GM18858 (cell line): ENCODE measurements around the gene LSS.
"Not testable (repeated sequence)": the region's sequence is repeated elsewhere in the genome, so short reads cannot be mapped to it uniquely, and the experiment has no call there.

ENCODE experiments used
- ATAC-seq: cut with Tn5 transposase; IDR thresholded peaks from one replicate; pipeline ENCODE4 v1.9.1; 2021; ENCODE audit not compliant: unreplicated experiment

LSS gene

DNA sequence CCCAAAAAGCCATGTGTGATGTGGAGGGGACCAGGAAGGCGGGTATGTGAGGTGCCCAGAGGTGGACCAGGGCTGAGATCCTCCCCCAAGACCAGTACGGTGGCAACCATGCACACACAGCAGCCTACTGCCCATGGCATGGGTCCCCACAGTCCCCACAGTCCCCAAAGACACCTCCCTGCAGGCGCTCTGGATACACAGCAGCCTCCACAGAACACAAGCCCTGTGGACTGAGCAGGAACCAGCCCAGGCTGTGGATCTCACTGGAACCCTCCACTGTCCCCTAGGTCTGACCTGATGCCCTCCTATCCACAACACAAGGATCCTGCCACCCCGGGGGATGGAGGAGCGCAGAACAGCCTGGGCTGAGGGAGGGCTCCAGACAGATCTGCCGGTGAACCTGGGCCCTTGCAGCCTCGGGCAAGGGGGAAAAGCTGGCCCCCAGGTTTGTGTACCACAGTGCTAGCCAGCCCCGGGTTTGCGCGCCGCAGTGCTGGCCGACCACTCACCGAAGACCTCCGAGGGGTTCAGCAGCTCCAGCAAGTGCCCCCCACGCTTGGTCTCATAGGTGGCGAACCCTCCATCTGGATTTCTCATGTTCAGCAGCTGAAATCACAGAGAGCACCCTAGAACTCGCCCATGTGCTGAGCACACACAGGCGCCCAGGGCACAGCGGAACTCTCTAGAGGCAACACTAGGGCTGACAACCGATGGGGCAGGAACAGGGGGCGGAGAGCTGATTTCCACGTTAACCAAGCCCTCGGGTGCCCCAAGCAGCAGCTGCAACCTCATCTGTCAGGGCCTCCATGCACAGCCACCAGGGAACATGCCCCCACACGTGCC is 22.2 kb downstream of the LSS start:
- no peak for ATAC-seq

DNA sequence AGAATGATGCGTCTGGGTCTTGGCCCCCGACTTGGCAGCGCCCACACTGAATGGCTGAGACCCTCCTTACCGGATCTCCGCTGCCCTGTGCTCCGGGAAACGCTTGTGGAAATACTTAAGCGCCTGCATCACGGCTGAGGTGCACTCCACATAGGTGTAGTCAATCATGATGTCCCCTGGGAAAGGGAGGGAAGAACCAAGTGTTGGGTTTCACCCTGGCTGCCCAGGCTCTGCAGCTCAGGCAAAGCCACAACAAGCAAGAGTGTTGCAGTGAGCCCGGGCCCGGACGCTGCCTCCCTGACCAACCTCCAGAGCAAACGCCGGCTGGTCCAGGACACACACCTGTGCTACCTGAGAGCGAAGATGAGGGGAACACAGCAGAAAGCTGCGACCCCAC is 22.8 kb downstream of the LSS start:
- no peak for ATAC-seq

DNA sequence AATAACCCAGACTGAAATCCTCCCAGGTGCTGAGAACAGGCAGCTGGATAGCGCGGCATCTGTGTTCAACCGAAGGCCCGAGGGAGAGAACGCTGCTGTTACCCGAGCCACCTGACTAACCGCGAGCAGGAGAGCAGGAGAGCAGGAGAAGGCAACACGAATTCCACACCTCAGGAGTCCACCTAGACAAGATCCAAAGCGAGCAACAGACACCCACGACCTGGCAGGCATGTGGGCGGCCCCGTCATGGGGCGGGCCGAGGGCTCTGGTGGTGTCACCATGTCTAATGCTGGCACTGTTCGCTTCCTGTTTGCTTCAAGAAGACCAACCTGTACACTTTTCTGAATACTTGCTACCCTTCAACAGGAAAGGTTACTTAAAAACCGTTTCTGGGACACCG is 23.4 kb downstream of the LSS start:
- no peak for ATAC-seq

DNA sequence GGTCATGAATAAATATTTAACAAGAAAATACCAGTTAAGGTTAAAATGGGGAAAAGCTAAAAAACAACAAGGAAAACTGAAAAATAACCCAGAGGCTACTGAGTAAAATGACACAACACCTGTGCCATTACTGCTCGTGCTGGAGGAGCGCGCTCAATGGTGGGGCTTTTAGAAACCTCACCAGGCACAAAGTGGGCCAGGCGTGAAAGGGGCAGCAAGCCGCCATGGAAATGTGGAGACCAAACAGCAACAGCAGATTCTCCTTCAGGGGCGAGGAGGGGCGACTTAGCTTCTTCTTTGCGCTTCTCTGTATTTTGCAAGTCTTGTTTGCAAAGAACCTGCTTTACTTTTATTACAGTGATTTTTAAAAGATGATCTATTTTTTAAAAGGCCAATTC is 25.4 kb downstream of the LSS start:
- no peak for ATAC-seq

DNA sequence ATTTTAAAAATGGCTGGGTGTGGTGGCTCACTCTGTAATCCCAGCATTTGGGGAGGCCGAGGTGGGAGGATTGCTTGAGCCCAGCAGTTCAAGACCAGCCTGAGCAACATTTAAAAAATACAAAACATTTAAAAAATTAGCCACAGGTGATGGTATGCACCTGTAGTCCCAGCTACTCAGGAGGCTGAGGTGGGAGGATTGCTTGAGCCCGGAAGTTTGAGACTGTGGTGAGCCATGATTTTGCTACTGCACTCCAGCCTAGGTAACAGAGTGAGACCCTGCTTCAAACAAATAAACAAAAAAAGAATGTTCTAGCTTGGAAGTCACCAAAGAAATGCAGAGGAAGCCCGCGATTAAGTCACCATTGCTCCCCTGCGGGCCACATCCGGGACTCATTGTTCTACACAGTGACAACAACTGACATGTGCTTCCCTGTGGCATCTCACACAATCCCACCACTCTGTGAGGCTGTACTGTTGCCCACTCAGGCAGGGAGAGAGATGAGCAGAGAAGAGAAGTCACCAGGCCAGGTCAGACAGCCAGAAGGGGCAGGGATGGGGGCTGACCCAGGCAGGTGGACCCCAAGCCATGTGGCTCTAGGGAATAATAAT is 25.9 kb downstream of the LSS start:
- no peak for ATAC-seq

DNA sequence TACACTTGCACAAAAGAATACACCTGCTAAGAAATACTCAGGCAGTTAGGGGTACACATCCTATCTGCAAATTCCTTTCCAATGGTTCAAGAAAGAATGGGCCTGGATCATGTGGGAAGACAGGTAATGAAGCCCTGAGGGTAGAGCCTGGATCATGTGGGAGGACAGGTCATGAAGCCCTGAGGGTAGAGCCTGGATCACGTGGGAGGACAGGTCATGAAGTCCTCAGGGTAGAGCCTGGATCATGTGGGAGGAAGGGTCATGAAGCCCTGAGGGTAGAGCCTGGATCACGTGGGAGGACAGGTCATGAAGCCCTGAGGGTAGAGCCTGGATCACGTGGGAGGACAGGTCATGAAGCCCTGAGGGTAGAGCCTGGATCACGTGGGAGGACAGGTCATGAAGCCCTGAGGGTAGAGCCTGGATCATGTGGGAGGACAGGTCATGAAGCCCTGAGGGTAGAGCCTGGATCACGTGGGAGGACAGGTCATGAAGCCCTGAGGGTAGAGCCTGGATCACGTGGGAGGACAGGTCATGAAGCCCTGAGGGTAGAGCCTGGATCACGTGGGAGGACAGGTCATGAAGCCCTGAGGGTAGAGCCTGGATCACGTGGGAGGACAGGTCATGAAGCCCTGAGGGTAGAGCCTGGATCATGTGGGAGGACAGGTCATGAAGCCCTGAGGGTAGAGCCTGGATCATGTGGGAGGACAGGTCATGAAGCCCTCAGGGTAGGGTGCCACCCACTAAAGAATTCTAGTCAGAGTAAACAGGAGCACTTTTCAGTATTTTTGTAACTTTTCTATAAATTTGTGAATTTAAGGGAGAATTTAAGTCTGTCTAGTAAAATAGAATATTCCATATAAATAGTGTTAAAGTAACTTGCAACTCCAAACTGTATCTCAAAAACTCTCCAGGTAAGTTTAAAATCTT is 27.4 kb downstream of the LSS start:
- not testable (repeated sequence) for ATAC-seq

DNA sequence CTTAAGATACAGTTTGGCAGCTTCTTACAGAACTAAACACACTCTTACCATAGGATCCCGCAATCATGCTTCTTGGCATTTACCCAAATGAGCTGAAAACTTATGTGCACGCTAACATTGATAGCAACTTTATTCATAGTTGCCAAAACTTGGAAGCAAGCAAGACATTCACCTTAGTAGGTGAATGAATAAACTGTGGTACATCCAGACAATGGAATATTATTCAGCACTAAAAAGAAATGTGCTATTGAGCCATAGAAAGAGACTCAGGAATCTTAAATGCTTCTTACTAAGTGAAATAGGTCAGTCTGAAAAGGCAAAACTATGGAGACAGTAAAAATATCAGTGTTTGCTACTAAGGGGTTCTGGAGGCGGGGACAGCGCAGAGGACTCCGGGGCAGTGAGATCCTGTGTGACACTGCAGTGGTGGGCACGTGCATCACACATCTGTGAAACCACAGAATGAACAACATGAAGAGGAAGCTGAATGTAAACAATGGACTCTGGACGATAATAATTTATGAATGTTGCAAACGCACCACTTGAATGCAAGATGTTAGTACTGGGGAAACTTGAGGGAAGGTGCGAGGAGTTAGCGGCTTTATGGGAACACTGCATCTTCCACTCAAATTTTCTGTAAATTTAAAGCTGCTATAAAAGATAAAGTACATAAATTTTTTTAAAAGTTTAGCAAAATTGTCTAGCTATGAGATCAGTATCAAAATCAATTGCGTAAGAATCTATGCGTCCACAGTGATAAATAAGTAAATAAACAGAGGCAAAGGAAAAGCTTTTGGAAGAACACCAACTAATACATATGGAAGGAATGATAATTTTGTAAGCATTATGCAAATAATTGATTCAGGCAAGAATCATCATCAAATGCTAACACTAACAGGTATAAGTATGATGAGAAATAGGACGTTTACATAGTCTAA is 28.9 kb downstream of the LSS start:
- no peak for ATAC-seq

DNA sequence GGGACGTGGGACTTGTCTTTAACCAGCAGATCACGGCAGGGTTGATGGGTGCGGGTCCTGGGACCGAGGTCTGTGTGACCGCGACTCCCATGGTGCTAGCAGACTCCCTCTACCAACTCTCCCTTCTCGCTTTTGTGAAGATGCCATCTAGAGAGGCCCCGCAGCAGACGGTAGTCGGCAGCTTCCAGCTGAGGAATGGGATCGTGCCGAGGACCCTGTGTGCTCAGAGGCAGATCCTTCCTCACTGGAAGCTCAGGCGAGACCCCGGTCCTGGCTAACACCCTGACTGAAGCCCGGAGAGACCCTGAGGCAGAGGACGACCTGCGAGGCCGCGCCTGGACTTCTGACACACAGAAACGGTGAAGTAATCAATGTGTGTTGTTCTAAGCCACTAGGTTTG is 31.8 kb downstream of the LSS start:
- no peak for ATAC-seq

DNA sequence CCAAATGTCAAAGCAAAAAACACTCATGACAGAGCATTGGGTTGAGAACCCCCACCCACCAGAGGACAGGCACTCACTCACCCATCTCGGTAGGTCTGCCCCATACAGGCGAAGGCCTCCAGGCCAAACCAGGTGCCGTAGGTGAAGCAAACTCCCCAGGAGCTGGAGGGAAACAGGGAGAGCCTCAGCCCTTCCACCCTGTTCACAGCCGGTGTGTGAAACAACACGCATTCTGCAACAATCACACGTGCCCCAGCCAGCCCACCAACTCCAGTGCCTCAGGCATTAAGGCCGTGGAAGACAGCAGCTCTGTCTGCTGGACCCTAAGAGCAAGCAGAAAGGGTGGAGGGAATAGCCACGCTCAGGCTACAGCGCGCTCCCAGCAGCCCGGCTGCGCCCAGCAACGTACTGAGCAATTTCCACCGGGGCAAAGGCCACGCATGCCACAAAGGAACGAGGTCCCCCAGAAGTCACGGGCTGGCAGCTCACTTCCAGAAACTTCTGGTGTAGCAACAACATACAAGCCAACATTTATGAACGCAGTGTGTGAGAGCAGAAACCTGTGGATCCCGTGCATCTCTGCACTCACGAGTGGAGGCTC is 32.9 kb downstream of the LSS start:
- no peak for ATAC-seq

DNA sequence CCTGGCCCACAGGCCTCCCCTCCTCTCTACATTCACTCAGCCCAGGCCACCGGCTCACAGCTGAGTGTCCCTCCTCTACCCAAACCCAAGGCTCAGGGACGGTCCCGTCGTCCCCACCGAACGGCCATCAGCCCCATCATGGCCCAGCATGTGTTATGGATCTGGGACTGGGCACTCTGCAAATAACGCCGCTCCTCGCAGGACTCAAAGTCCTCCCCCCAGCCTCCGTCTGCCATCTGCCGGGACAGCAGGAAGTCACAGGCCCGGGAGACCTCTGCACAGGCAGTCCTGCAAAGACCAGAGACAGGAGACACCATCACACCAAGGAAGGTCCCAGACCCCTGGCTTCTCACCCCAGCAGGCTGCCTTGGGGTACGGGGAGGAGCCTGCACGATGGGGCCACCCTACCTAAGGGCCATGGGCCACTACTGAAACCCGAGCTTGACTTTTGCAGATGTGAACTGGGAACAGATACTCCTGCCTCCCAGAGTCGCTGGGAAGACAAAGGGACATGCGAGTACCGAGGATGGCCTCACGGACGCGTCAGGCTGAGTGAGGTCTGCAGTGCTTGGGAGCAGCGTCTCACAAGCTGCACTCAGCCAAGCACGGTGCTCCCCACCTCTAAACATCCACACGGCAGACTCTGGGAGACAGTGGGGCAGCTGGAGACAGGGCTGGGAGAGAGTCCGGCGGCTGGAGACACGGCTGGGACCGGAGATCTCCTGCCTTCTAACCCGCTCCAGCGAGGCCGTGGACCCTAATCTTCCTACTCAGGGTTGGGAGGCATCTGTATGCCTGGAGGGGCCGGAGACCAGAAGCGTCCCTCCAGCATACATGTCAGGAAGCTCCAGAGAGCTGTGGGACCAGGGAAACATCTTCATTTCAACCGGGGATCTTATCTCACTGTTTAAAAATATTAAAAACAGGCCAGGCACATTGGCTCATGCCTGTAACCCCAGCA is 33.9 kb downstream of the LSS start:
- no peak for ATAC-seq

DNA sequence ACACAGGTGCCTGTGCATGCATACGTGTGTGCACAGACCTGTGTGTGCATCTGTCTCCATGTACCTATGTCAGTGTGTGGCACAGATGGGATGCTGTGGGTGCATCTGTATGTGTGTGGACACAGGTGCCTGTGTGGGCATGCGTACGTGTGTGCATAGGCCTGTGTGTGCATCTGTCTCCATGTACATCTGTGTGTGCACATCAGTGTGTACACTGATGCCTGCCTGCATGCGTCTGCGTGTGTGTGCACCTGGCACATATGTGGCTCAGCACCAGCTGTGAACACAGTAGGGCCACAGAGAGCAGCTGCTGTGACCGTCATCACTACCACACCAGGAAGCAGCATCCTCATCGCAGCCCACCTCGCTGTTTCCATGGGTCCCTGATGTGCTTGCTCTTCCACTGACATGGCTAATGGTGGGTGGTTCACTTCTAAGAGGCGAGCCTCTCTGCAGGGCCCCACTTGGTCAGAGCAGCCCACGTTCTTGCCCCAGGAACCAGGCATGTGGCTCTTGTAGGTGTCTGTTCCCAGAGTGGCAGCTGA is 34.7 kb downstream of the LSS start:
- no peak for ATAC-seq

DNA sequence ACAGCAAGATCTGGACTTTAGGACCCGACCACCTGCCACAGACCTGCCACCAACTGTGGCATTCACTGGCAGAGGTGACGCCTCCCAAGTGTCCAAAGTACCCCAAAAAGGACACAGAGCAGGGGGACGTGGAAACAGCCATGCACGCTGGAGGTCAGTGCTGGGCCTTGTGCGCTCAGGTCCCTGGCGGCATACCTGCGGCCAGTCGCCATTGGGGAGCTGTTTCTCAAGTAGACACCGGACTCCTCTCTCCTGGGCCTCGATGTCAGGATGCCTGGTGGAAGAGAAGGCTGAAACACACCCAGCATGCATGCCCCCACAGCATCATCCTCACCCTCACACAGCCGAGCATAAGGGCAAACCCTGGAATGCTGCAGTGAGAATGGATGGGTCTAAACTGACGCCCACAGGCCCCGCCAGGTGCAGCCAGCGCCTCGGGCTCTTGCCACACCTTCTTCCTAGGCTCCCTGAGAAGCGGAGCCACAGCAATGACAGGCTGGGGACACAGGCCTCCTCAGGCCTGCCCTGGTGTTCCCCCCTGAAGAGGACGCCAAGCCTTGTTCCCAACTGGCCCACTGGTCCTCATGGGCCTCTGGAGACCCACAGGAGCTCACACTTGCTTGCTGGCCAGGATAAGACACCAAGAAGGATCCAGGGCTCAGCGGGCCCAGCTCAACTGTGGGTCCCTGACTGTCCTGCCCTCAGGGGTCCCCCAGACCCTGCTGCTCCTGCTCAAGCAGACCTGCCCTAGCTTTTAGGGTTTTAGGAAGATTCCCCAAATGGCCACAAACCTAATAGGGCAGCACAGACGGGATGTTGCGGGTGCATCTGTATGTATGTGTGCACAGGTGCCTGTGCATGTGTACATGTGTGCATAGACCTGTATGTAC is 36.6 kb downstream of the LSS start:
- no peak for ATAC-seq

DNA sequence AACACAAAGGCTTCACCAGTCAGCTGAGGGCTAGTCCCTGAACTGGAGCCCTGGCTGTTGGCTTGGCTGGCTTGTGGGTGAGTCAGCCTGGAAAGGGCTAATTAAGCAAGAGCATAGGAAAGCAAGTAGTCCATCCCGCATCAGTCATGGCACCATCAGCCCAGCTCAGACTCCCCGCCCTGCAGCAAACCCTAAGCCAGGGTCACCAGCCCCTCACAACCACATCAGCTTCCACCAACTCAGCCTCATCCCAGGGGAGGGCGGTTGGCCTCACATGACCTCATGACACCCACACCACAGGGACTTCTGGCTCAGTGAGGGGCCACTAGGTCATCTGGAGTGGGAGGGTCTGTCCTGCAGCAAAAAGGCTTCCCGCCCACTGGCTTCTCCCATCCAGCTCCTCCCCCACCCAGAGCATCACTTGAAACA is 37.3 kb downstream of the LSS start:
- no peak for ATAC-seq

DNA sequence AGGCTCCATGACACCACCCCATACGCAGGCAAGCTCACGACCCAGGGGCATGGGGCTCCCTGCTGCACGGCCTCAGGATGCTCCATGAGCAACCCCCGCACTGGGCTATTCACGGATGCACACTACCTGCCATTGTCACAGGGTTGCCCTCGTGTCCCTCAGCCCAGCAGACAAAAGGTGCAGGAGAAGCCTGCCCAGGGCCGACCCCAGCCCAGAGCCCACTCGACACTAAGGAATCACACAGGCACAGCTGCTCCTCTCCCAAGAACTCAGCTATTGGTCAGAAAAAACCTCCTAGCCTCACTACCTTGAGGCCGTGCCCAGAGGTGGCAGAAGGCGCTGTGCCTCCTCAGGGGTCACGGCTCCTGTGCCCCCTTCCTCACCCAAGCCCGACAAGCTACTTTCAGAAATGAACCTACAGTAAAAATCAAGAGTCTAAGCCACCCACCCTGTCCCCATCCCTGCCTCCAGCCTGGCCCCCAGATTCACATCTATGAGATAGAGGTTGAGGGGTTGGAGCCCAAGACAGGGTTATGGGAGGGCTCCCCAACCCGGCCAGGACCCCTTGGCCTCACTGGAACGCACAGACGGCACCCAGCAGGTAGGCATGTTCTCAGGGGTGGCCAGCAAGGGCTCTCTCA is 38.0 kb downstream of the LSS start:
- ATAC-seq: no peak

DNA sequence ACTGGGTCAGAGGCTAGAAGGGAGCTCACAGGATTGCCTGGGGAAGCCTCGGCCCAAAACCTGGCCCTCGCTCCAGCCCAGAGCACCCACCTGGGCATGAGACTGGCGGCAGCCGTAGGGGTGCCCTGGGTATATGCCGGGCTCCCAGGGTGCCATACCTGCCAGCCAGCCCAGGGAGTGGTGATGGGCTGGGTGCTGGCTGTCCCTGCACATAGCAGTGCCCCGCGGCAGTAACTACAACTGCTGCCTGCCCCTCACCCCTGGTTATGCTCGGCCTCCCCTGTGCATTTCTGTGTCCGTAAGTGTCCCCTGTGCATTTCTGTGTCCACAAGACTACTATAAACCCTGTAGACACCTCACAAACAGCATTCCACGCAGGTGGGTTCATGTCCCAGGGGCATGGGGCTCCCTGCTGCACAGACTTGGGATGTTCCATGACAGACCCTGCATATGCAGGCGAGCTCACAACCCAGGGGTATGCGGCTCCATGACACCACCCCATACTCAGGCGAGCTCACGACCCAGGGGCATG is 38.5 kb downstream of the LSS start:
- ATAC-seq: no peak

DNA sequence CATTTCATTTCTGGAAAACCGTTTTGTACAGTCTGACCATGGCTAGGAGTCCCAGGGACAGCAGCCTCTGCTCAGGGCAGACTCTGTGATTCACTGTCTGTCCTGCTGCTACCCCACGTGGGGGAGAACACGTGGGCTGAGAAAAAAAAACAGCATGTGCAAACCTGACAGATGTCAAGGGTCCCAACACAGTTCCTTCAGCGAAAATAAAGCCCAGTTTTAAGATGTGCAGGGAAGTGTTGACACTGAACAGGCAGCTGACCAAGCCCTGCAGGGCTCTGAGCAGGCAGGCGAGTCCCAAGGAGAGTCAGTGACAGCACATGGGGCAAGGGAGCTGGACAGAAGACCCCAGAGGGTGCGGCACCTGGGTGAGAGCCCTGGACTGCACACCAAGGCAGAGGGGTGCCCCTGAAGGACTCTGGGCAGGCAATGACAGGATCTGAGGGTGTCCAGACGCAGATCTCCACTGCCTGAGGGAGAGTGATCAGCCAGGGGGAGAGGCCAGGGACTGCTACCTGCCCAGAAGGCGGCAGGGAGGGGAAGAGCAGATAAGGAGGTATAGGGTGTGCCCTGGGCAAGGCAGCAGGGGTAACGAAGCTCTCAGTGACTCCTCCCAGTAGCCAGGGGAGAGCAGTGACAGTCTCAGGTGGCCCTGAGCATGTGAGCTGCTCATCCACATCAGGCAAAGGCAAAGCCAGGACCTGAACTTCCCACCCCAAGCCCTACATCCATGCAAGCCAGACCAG is 39.2 kb downstream of the LSS start:
- ATAC-seq: no peak
